GM23248 (cell line): ENCODE measurements around the gene NME5. TPM values are rescaled to one million over a fixed set of nuclear protein-coding genes. Genes with fewer than 3 reads are reported as not detected.

Source experiments
- DNase-seq: peaks from one replicate; pipeline ENCODE4 v3.0.0-alpha.2; 2015
- H2AFZ ChIP-seq: fragments of 200-600 bp; sonication (generic); 2 replicates; pipeline ENCODE4 v1.6.1; 2016; ENCODE audit warnings: antibody characterized with exemption
- H3F3A ChIP-seq: fragments of 200-600 bp; sonication (generic); 2 replicates; pipeline ENCODE4 v1.6.1; 2016; ENCODE audit warnings: mild to moderate bottlenecking, antibody characterized with exemption, mixed run types; ENCODE audit not compliant: insufficient read depth
- H3K27ac ChIP-seq: fragments of 200-600 bp; sonication (generic); 2 replicates; pipeline ENCODE4 v1.5.1; 2016; ENCODE audit warnings: mild to moderate bottlenecking
- H3K27me3 ChIP-seq: fragments of 200-600 bp; sonication (generic); replicated peaks from 2 replicates; pipeline ENCODE4 v1.6.1; 2016; ENCODE audit warnings: mild to moderate bottlenecking; ENCODE audit not compliant: insufficient read depth
- H3K36me3 ChIP-seq: fragments of 200-600 bp; sonication (generic); 2 replicates; pipeline ENCODE4 v1.6.1; 2016; ENCODE audit warnings: low read depth, mild to moderate bottlenecking
- H3K4me1 ChIP-seq: fragments of 200-600 bp; sonication (generic); 2 replicates; pipeline ENCODE4 v1.6.1; 2016; ENCODE audit warnings: mild to moderate bottlenecking; ENCODE audit not compliant: insufficient read depth
- H3K4me2 ChIP-seq: fragments of 200-600 bp; sonication (generic); one replicate; pipeline ENCODE4 v1.6.1; 2016; ENCODE audit warnings: mild to moderate bottlenecking; ENCODE audit not compliant: unreplicated experiment
- H3K4me3 ChIP-seq: fragments of 200-600 bp; sonication (generic); 2 replicates; pipeline ENCODE4 v1.5.1; 2016; ENCODE audit warnings: mild to moderate bottlenecking
- H3K79me2 ChIP-seq: fragments of 200-600 bp; sonication (generic); 2 replicates; pipeline ENCODE4 v1.6.1; 2016; ENCODE audit warnings: mild to moderate bottlenecking; ENCODE audit not compliant: insufficient read depth
- H3K9ac ChIP-seq: fragments of 200-600 bp; sonication (generic); 2 replicates; pipeline ENCODE4 v1.6.1; 2016; ENCODE audit warnings: mild to moderate bottlenecking
- H3K9me2 ChIP-seq: fragments of 200-600 bp; sonication (generic); 2 replicates; pipeline ENCODE4 v1.6.1; 2016; ENCODE audit warnings: mixed run types, mild to moderate bottlenecking, moderate library complexity; ENCODE audit not compliant: insufficient read depth
- H3K9me3 ChIP-seq: fragments of 200-600 bp; sonication (generic); one replicate; pipeline ENCODE4 v1.6.1; 2017; ENCODE audit warnings: low read depth
- H4K20me1 ChIP-seq: fragments of 200-600 bp; sonication (generic); 2 replicates; pipeline ENCODE4 v1.6.0; 2016; ENCODE audit not compliant: insufficient read depth
- EZH2 ChIP-seq: fragments of 200-600 bp; sonication (generic); IDR thresholded peaks from 2 replicates; pipeline ENCODE4 v1.6.1; 2018; ENCODE audit warnings: antibody characterized with exemption, mild to moderate bottlenecking; ENCODE audit not compliant: insufficient read depth, poor library complexity, severe bottlenecking
- EZH2phosphoT487 ChIP-seq: fragments of 200-600 bp; sonication (generic); IDR thresholded peaks from 2 replicates; pipeline ENCODE4 v1.6.1; 2018; ENCODE audit warnings: antibody characterized with exemption, moderate library complexity, mild to moderate bottlenecking, low read depth; ENCODE audit not compliant: insufficient read depth
- WGBS, 2 experiments: methylation state at CpG; one replicate each; pipeline ENCODE4 v1.1.6; 2015 to 2017; ENCODE audit warnings: low lambda C conversion rate in 2 of 2, low coverage in 1 of 2; ENCODE audit errors: missing lambda C conversion rate in 2 of 2; 5-methylcytosine and 5-hydroxymethylcytosine counted together
- in situ Hi-C: fragments of 300-500 bp; cut with MboI; formaldehyde crosslinking; loops from 2 replicates; pipeline ENCODE4 v1.15.0; 2020
- polyA plus RNA-seq: library from polyadenylated mRNA; unstranded; fragments of >200 nt; fragmentation: Nextera tagmentation; extraction: Ambion mirVana; gene quantifications from 2 replicates; pipeline ENCODE4 v1.2.1, GENCODE V29; 2016
- total RNA-seq: library from RNA; depleted of rRNA; stranded (reverse); fragments of >200 nt; shearing (Covaris generic); gene quantifications from 2 replicates; pipeline ENCODE4 v1.2.3, GENCODE V29; 2014

Gene NME5
- total and polyA plus RNA-seq, 2 experiments from 2014 or later = not detected

DNA sequence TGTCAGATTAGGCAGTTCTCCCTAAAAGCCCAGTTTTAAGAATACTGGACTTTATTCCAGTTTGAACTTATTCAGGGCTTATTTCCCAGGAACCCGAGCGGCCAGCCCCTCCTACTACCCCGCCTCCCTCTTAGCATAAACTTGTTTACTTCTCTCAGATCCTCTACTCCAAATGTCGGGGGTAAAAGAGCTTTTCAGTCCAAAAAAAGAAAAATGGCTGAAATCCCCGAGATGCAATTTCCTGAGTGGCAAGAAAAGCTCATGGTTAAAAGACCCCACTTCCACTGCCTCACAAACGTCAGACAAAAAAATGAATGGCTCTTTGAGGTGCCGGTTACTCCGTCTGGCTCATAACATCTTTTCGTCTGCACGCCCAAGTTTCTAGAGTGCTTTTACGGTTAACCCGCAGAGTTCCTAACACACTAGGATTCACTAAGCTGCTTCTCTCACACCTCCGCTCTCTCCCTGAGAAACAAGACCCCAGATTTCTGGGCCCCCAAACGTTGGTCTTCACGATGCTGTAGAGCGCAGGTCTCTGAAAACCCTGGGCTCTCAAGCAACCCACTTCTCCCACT lies 38.8 kb upstream of the NME5 start:
- peak overlapping the region; percentile 98 for H3K4me3 ChIP-seq
- peak overlapping the region; percentile 96 for H2AFZ ChIP-seq
- in situ Hi-C loops = no loop called here
- peak; percentile 68 for DNase-seq
- peaks cover 31% of the 10 kb centered on the region for H3K36me3 ChIP-seq
- TF ChIP-seq EZH2phosphoT487 = no peak
- no peak for TF ChIP-seq EZH2
- no peaks in the 10 kb centered on the region for H3K9me3 ChIP-seq
- H3K27ac ChIP-seq = peak overlapping the region; percentile 71
- 0% methylated on average over 16 of the region's 16 CpGs for WGBS, 2 experiments
- no peaks in the 10 kb centered on the region for H3K27me3 ChIP-seq
- no peaks in the 10 kb centered on the region for H3K9me2 ChIP-seq
- H3F3A ChIP-seq = no peaks in the 10 kb centered on the region
- H3K4me2 ChIP-seq = peak overlapping the region; percentile 95
- H3K4me1 ChIP-seq = peaks cover 18% of the 10 kb centered on the region
- peak overlapping the region; percentile 94 for H3K9ac ChIP-seq
- H4K20me1 ChIP-seq = no peaks in the 10 kb centered on the region
- peaks cover 81% of the 10 kb centered on the region for H3K79me2 ChIP-seq

DNA sequence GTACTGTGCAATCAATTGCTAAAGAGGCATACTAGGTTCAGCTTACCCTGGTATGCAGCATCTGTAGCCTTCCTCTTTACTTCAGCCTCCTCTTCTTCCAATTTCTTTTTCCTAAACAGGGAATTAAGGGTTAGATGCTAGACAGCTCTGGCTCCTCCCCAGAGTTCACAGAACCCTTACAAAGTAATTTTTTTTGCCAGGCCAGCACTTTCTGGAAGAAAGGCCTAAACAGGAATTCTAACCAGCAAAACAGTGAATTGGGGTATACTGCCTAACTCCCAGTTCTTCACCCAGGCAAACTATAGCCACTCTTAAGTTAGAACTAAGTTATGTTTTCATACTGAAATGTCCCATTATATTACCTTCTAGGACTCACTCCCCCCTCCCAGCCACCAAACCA lies 31.1 kb upstream of the NME5 start:
- DNase-seq = no peak
- Histone ChIP-seq H3K9me2 (no peaks in the 10 kb centered on the region), H3K27ac (no peak overlapping the region), H4K20me1 (no peaks in the 10 kb centered on the region; the same call in 1 of the 2 replicates), H3K79me2 (peaks cover 38% of the 10 kb centered on the region), H3K27me3 (no peaks in the 10 kb centered on the region), H3K4me3 (no peak overlapping the region), H3K9ac (no peak overlapping the region), H3F3A (no peaks in the 10 kb centered on the region), H3K4me1 (no peaks in the 10 kb centered on the region), H3K9me3 (no peaks in the 10 kb centered on the region), H2AFZ (no peak overlapping the region), H3K4me2 (no peak overlapping the region), H3K36me3 (peaks cover 80% of the 10 kb centered on the region)
- TF ChIP-seq EZH2 (no peak), EZH2phosphoT487 (no peak)
- in situ Hi-C loops = no loop called here

DNA sequence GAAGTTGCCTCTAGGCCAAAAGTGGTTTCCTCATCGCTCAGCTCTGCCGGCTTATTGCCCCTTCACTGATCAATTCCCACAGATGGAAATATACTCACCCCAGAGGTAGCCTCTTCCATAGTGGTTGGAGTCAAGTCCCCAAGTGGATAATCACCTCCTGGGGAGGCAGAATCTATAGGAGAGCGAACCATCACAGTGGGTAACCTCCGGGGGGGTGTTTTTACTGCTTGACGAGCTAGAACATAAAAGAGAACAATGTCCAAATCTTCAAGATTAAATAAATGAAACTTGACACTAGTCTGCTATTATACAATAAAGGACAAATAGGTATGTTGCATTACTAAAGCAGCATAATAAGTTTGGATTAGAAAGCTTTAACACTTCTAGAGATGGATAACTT lies 29.9 kb upstream of the NME5 start:
- no peak for DNase-seq
- Histone ChIP-seq H3K9ac (no peak overlapping the region), H3K36me3 (peaks cover 82% of the 10 kb centered on the region), H2AFZ (no peak overlapping the region), H3K4me2 (no peak overlapping the region), H3K27ac (no peak overlapping the region), H3K4me1 (no peaks in the 10 kb centered on the region), H4K20me1 (no peaks in the 10 kb centered on the region; the same call in 1 of the 2 replicates), H3K9me3 (no peaks in the 10 kb centered on the region), H3K4me3 (no peak overlapping the region), H3F3A (no peaks in the 10 kb centered on the region), H3K9me2 (no peaks in the 10 kb centered on the region), H3K79me2 (peaks cover 26% of the 10 kb centered on the region), H3K27me3 (no peaks in the 10 kb centered on the region)
- in situ Hi-C loops = no loop called here
- WGBS, 2 experiments = 95 to 96% methylated on average over 5 of the region's 5 CpGs
- TF ChIP-seq EZH2 (no peak), EZH2phosphoT487 (no peak)

DNA sequence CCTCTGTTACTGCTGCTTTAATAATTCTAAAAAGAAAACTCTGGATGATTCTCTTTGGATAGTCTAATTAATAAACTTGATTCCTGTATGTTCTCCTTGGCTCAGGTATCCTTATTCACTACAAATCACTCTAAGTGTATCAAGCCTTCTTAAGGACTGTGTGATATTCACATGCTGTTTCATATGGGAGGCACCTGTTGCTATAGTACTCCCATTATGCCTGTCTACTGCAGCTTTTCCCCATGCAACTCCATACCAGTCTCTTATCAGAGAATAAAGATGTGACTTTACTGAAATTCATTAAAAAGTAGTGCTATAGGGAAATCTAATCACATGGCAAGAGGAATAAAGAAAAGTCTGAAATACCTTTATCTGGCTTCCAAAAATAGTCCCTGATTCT lies 24.5 kb upstream of the NME5 start:
- no peak overlapping the region for H3K4me3 ChIP-seq
- no peaks in the 10 kb centered on the region for H3K4me1 ChIP-seq
- H3K9me2 ChIP-seq = no peaks in the 10 kb centered on the region
- no peaks in the 10 kb centered on the region for H3K27me3 ChIP-seq
- DNase-seq = no peak
- H3K27ac ChIP-seq = no peak overlapping the region
- H3K4me2 ChIP-seq = no peak overlapping the region
- H3K36me3 ChIP-seq = peaks cover 89% of the 10 kb centered on the region
- no peaks in the 10 kb centered on the region for H3K9me3 ChIP-seq
- H2AFZ ChIP-seq = no peak overlapping the region
- H3F3A ChIP-seq = peaks cover 4% of the 10 kb centered on the region; the same call in 1 of the 2 replicates
- in situ Hi-C loops = no loop called here
- H3K9ac ChIP-seq = no peak overlapping the region
- no peaks in the 10 kb centered on the region for H3K79me2 ChIP-seq
- TF ChIP-seq EZH2 = no peak
- TF ChIP-seq EZH2phosphoT487 = no peak
- no peaks in the 10 kb centered on the region for H4K20me1 ChIP-seq

DNA sequence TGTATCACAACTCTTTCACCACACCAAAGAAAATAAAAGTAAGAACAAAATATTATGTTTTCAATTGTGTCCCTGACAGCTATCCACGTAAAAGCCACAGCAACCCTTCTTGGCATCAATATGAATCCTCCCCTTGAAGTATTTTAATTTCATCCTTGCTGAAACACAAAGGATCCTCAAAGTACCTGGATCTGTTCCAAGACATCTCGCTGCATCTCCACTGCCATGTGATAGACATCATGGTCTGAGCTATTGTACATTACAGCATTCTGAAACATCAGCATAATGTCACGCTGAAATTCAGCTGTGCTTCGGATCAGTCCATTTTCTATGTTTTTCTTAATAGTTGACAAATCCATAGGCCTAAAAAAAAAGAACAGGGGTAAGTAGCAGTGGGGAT lies 21.5 kb upstream of the NME5 start:
- no peaks in the 10 kb centered on the region for H4K20me1 ChIP-seq
- H3K9me3 ChIP-seq = no peaks in the 10 kb centered on the region
- H3K4me1 ChIP-seq = no peaks in the 10 kb centered on the region
- H3K9me2 ChIP-seq = no peaks in the 10 kb centered on the region
- TF ChIP-seq EZH2 = no peak
- 79 to 85% methylated on average over 4 of the region's 4 CpGs for WGBS, 2 experiments
- H3K4me3 ChIP-seq = no peak overlapping the region
- H3F3A ChIP-seq = peaks cover 4% of the 10 kb centered on the region; the same call in 1 of the 2 replicates
- DNase-seq = no peak
- no peaks in the 10 kb centered on the region for H3K79me2 ChIP-seq
- in situ Hi-C loops = no loop called here
- H2AFZ ChIP-seq = no peak overlapping the region
- H3K27ac ChIP-seq = no peak overlapping the region
- no peak overlapping the region for H3K9ac ChIP-seq
- H3K4me2 ChIP-seq = no peak overlapping the region
- no peaks in the 10 kb centered on the region for H3K27me3 ChIP-seq
- H3K36me3 ChIP-seq = peaks cover 72% of the 10 kb centered on the region
